ENCODE results near the gene KCNK16.
"Not testable (repeated sequence)": the region's sequence is repeated elsewhere in the genome, so short reads cannot be mapped to it uniquely, and the experiment has no call there.

Gene KCNK16

GRCh38 chr6:39289490-39289889 is 33.0 kb downstream of the KCNK16 start:
- peaks cover 20% of the 10 kb centered on the region; the same call in 1 of the 2 replicates for H3K4me1 ChIP-seq (ENCODE audit: insufficient read depth, low read length)
- no peak overlapping the region for H3K9ac ChIP-seq (ENCODE audit: low read depth, low read length)
- no peaks in the 10 kb centered on the region for H3K9me3 ChIP-seq (ENCODE audit: control insufficient read depth, insufficient read depth, low read length)
- no peaks in the 10 kb centered on the region for H3K36me3 ChIP-seq (ENCODE audit: insufficient read depth, low read length)

DNA sequence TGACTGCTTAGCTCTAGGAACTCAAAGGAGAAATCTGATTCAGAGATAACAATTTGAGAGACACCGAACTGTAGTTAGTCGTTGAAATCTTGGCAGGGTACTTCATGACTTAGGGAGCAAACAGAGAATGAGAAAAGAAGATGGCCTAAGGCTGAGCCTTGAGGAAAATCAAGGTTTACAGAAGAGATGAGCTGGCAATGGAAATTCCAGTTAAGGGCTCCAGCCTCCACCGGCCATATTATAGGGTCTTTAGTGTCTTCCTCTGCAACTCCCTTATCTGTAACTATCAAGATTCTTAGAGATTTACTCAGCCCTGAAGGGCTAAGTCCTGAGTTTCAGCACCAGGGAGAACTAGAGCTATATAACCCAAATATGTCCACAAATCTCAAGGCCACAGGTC is 34.9 kb downstream of the KCNK16 start:
- Histone ChIP-seq H3K9me3 (ENCODE audit: control insufficient read depth, insufficient read depth, low read length) (no peaks in the 10 kb centered on the region), H3K36me3 (ENCODE audit: insufficient read depth, low read length) (no peaks in the 10 kb centered on the region), H3K4me1 (ENCODE audit: insufficient read depth, low read length) (peaks cover 20% of the 10 kb centered on the region; the same call in 1 of the 2 replicates), H3K9ac (ENCODE audit: low read depth, low read length) (no peak overlapping the region)

DNA sequence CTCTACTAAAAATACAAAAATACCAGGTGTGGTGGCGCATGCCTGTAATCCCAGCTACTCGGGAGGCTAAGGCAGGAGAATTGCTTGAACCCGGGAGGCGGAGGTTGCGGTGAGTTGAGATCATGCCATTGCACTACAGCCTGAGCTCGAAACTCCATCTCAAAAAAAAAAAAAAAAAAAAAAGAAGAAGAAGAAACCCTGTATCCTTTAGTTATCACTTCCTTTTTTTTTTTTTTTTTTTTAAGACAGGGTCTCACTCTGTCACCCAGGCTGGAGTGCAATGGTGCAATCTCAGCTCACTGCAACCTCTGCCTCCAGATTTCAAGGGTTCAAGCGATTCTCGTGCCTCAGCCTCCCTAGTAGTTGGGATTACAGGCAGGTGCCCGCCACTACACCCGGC is 35.9 kb downstream of the KCNK16 start:
- peaks cover 13% of the 10 kb centered on the region; the same call in 1 of the 2 replicates for H3K4me1 ChIP-seq (ENCODE audit: insufficient read depth, low read length)
- H3K9me3 ChIP-seq (ENCODE audit: control insufficient read depth, insufficient read depth, low read length); H3K9ac ChIP-seq (ENCODE audit: low read depth, low read length); H3K36me3 ChIP-seq (ENCODE audit: insufficient read depth, low read length): not testable (repeated sequence)

DNA sequence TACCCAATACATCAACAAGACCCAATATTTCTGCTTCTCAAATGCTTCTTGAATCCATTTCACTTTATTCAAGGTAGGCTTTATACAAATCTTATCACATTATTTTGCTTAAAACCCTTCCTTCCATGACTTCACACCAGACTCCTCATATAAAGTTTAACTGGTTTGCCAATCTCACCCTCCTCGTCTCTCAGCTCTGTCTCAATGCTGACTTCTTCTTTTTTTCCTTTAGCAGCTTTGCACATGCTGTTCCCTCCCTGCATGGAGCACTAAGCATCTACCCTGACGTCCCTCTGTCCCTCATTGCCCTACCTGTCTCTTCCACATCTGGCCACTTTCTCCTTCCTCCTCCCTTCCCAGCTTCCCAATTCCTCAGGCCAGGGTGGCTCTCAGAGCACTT is 39.7 kb downstream of the KCNK16 start:
- Histone ChIP-seq H3K9ac (ENCODE audit: low read depth, low read length) (no peak overlapping the region), H3K36me3 (ENCODE audit: insufficient read depth, low read length) (no peaks in the 10 kb centered on the region), H3K4me1 (ENCODE audit: insufficient read depth, low read length) (peaks cover 10% of the 10 kb centered on the region; the same call in 1 of the 2 replicates), H3K9me3 (ENCODE audit: control insufficient read depth, insufficient read depth, low read length) (no peaks in the 10 kb centered on the region)

GRCh38 chr6:39281312-39281980 is 41.1 kb downstream of the KCNK16 start:
- Histone ChIP-seq H3K9ac (ENCODE audit: low read depth, low read length) (no peak overlapping the region), H3K9me3 (ENCODE audit: control insufficient read depth, insufficient read depth, low read length) (no peaks in the 10 kb centered on the region; the same call in 1 of the 2 replicates), H3K36me3 (ENCODE audit: insufficient read depth, low read length) (no peaks in the 10 kb centered on the region), H3K4me1 (ENCODE audit: insufficient read depth, low read length) (peaks cover 10% of the 10 kb centered on the region; the same call in 1 of the 2 replicates)

- peaks cover 10% of the 10 kb centered on the region; the same call in 1 of the 2 replicates for H3K4me1 ChIP-seq (ENCODE audit: insufficient read depth, low read length)
- H3K36me3 ChIP-seq (ENCODE audit: insufficient read depth, low read length), result no peaks in the 10 kb centered on the region
- H3K9me3 ChIP-seq (ENCODE audit: control insufficient read depth, insufficient read depth, low read length), result no peaks in the 10 kb centered on the region; the same call in 1 of the 2 replicates
- no peak overlapping the region for H3K9ac ChIP-seq (ENCODE audit: low read depth, low read length)
Measured at GRCh38 chr6:39280247-39280731, 42.2 kb downstream of the KCNK16 start.

DNA sequence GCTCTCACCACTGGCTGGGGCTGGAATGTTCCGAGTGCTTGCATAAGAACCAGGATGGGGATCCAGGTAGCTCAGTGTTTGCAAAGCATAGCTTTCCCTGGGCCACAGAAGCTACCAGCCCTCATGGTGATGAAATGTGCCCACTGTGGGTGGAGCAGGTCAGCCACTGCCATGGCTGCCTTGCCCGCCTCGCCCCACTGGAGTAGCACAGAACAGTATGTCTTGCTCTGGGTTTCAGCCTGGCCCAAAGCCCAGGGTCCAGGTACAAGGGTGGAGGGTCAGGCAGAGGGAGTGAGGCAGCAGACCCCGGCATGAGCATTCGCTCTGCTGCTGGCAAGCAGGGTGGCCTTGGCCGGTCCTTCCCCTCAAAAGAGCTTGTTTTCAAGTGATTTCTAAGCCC is 43.0 kb downstream of the KCNK16 start:
- Histone ChIP-seq H3K36me3 (ENCODE audit: insufficient read depth, low read length) (no peaks in the 10 kb centered on the region), H3K9ac (ENCODE audit: low read depth, low read length) (no peak overlapping the region), H3K9me3 (ENCODE audit: control insufficient read depth, insufficient read depth, low read length) (no peaks in the 10 kb centered on the region; the same call in 1 of the 2 replicates), H3K4me1 (ENCODE audit: insufficient read depth, low read length) (peaks cover 10% of the 10 kb centered on the region; the same call in 1 of the 2 replicates)

- H3K9me3 ChIP-seq (ENCODE audit: control insufficient read depth, insufficient read depth, low read length), result no peaks in the 10 kb centered on the region; the same call in 1 of the 2 replicates
- H3K36me3 ChIP-seq (ENCODE audit: insufficient read depth, low read length), result no peaks in the 10 kb centered on the region
- H3K4me1 ChIP-seq (ENCODE audit: insufficient read depth, low read length), result peaks cover 26% of the 10 kb centered on the region
- no peak overlapping the region for H3K9ac ChIP-seq (ENCODE audit: low read depth, low read length)
Measured at GRCh38 chr6:39276379-39276995, 46.0 kb downstream of the KCNK16 start.

- H3K4me1 ChIP-seq (ENCODE audit: insufficient read depth, low read length), result peaks cover 18% of the 10 kb centered on the region
- H3K9ac ChIP-seq (ENCODE audit: low read depth, low read length), result no peak overlapping the region
- no peaks in the 10 kb centered on the region for H3K36me3 ChIP-seq (ENCODE audit: insufficient read depth, low read length)
- no peaks in the 10 kb centered on the region; the same call in 1 of the 2 replicates for H3K9me3 ChIP-seq (ENCODE audit: control insufficient read depth, insufficient read depth, low read length)
Measured at GRCh38 chr6:39274903-39275302, 47.6 kb downstream of the KCNK16 start.

- no peaks in the 10 kb centered on the region; the same call in 1 of the 2 replicates for H3K9me3 ChIP-seq (ENCODE audit: control insufficient read depth, insufficient read depth, low read length)
- peaks cover 16% of the 10 kb centered on the region for H3K4me1 ChIP-seq (ENCODE audit: insufficient read depth, low read length)
- H3K36me3 ChIP-seq (ENCODE audit: insufficient read depth, low read length), result no peaks in the 10 kb centered on the region
- H3K9ac ChIP-seq (ENCODE audit: low read depth, low read length), result no peak overlapping the region
Measured at GRCh38 chr6:39274471-39274870, 48.0 kb downstream of the KCNK16 start.

DNA sequence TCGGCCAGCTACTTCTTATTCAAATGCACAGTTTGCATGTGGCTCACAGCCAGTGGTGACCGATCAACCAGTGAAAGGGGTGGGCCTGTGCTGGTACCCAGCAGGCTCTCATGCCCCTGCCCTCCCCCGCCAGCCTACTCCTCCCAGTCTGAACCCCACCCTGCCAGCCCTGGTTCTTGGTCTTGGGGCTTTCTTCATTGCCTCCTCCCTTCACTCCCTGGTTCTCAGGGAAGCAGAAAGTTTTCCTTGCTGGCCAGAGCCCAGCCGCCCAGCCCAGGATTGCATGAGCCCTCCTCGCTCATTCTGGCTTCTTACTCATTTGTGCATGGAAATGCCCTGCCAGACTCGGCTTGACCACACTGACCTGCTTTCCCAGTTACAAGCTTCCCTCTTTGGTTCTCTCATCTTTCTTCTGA is 49.1 kb downstream of the KCNK16 start:
- Histone ChIP-seq H3K36me3 (ENCODE audit: insufficient read depth, low read length) (no peaks in the 10 kb centered on the region), H3K9ac (ENCODE audit: low read depth, low read length) (no peak overlapping the region), H3K9me3 (ENCODE audit: control insufficient read depth, insufficient read depth, low read length) (no peaks in the 10 kb centered on the region; the same call in 1 of the 2 replicates), H3K4me1 (ENCODE audit: insufficient read depth, low read length) (peaks cover 19% of the 10 kb centered on the region)

- Histone ChIP-seq H3K36me3 (ENCODE audit: insufficient read depth, low read length) (no peaks in the 10 kb centered on the region), H3K9me3 (ENCODE audit: control insufficient read depth, insufficient read depth, low read length) (no peaks in the 10 kb centered on the region), H3K4me1 (ENCODE audit: insufficient read depth, low read length) (peaks cover 19% of the 10 kb centered on the region), H3K9ac (ENCODE audit: low read depth, low read length) (no peak overlapping the region)
Measured at GRCh38 chr6:39269961-39270360, 52.5 kb downstream of the KCNK16 start.

DNA sequence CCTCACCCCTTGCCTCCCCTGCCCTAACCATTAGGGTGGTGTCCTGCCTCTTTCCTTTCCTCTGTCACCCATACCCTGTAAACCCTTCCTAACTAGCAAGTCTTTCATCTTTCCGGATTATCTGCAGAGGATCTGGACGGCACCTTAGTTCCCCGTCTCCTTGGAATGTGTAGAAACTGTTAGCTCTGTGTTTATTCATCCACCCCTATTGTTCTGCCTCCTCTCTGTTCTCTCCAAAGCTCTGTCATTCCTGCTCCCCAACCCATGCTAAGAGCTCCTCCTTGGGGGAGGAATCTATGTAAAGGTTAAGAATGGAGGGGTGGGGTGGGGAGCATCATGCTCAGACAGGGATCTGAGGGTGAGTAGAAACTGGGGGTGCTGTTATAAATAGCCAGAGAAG is 53.8 kb downstream of the KCNK16 start:
- H3K9ac ChIP-seq (ENCODE audit: low read depth, low read length), result no peak overlapping the region
- peaks cover 17% of the 10 kb centered on the region for H3K4me1 ChIP-seq (ENCODE audit: insufficient read depth, low read length)
- H3K36me3 ChIP-seq (ENCODE audit: insufficient read depth, low read length), result no peaks in the 10 kb centered on the region
- no peaks in the 10 kb centered on the region for H3K9me3 ChIP-seq (ENCODE audit: control insufficient read depth, insufficient read depth, low read length)

DNA sequence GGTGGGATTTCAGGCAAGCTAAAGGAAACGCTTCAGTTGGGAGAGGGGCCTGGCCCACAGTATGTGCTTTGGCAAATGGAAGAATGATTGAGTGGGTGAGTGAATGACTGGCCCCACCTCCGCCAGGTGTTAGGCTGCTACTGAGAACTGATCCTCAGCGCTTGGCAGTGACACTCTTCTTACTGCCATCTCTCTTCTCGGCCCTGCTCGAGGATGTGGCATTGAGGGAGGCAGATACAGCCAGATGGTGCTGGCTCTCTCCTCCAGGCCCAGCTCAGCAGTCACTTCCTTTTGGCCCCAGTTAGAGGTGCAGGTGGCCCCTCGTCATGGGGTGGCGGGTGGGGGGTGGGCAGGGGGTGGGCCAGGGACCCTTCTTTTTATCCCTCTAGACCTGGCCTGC is 54.3 kb downstream of the KCNK16 start:
- no peaks in the 10 kb centered on the region for H3K36me3 ChIP-seq (ENCODE audit: insufficient read depth, low read length)
- H3K4me1 ChIP-seq (ENCODE audit: insufficient read depth, low read length), result peaks cover 13% of the 10 kb centered on the region
- H3K9ac ChIP-seq (ENCODE audit: low read depth, low read length), result no peak overlapping the region
- no peaks in the 10 kb centered on the region for H3K9me3 ChIP-seq (ENCODE audit: control insufficient read depth, insufficient read depth, low read length)
